GM06990 (cell line): ENCODE measurements around the gene SLC38A10.
A peak's percentile ranks its signal among the peaks of the same experiment; 100 is the strongest.

ENCODE experiments used
- DNase-seq: peaks from one replicate; pipeline ENCODE4 v3.0.0-alpha.2; 2011; ENCODE audit not compliant: insufficient read length; ENCODE audit errors: extremely low read depth
- H3K27me3 ChIP-seq: replicated peaks from 2 replicates; pipeline ENCODE4 v1.6.0; 2011; ENCODE audit warnings: low read length; ENCODE audit not compliant: control insufficient read depth, insufficient read depth
- H3K36me3 ChIP-seq: 2 replicates; pipeline ENCODE4 v1.5.1; 2011; ENCODE audit warnings: low read length; ENCODE audit not compliant: control insufficient read depth, insufficient read depth
- H3K4me3 ChIP-seq: replicated peaks from 2 replicates; pipeline ENCODE4 v1.5.1; 2011; ENCODE audit warnings: low read depth, mild to moderate bottlenecking, control low read depth, low read length
- CTCF ChIP-seq: IDR thresholded peaks from 2 replicates; pipeline ENCODE4 v1.5.1; 2011; ENCODE audit warnings: low read length, control low read depth, mild to moderate bottlenecking, inconsistent platforms; ENCODE audit not compliant: insufficient read depth, poor library complexity, severe bottlenecking

The SLC38A10 gene

GRCh38 chr17:81295031-81295675 lies at the start of gene SLC38A10:
Gene SLC38A10 (minus strand): TSS chr17:81295307. CDS start chr17:81294921, 386 bp downstream.
- Histone ChIP-seq H3K27me3 (no peaks in the 10 kb centered on the region), H3K36me3 (peaks cover 3% of the 10 kb centered on the region), H3K4me3 (peak within 1 kb of the TSS; percentile 98)
- TF ChIP-seq CTCF = no peak
- peak; percentile 90 for DNase-seq

- TF ChIP-seq CTCF = no peak
- Histone ChIP-seq H3K27me3 (no peaks in the 10 kb centered on the region), H3K36me3 (no peaks in the 10 kb centered on the region), H3K4me3 (no peak overlapping the region)
- no peak for DNase-seq
Measured at GRCh38 chr17:81342269-81343070, 47.4 kb upstream of the SLC38A10 start.

- no peak for TF ChIP-seq CTCF
- no peak overlapping the region for H3K4me3 ChIP-seq
- no peaks in the 10 kb centered on the region for H3K36me3 ChIP-seq
- H3K27me3 ChIP-seq = no peaks in the 10 kb centered on the region
- no peak for DNase-seq
Measured at GRCh38 chr17:81341516-81342268, 46.6 kb upstream of the SLC38A10 start.

- no peak for TF ChIP-seq CTCF
- H3K36me3 ChIP-seq = no peaks in the 10 kb centered on the region
- no peak overlapping the region for H3K4me3 ChIP-seq
- no peaks in the 10 kb centered on the region for H3K27me3 ChIP-seq
- DNase-seq = no peak
Measured at GRCh38 chr17:81340607-81341515, 45.8 kb upstream of the SLC38A10 start.
